IPS DF 6.9 (cell line): ENCODE measurements around the gene EFHD2.
A peak's percentile ranks its signal among the peaks of the same experiment; 100 is the strongest.
"Not testable (repeated sequence)": the region's sequence is repeated elsewhere in the genome, so short reads cannot be mapped to it uniquely, and the experiment has no call there.

ENCODE experiments used
- DNase-seq: peaks from one replicate; pipeline ENCODE4 v3.0.0-alpha.2; 2013; ENCODE audit warnings: low read depth, low spot score
- H3K27ac ChIP-seq: one replicate; pipeline ENCODE4 v1.5.1; 2013; ENCODE audit warnings: low read length, control low read depth
- H3K27me3 ChIP-seq: 2 replicates; pipeline ENCODE4 v1.6.1; 2013; ENCODE audit warnings: mild to moderate bottlenecking, low read length; ENCODE audit not compliant: control insufficient read depth, insufficient read depth
- H3K36me3 ChIP-seq: 2 replicates; pipeline ENCODE4 v1.6.1; 2013; ENCODE audit warnings: low read length; ENCODE audit not compliant: control insufficient read depth, insufficient read depth
- H3K4me1 ChIP-seq: 2 replicates; pipeline ENCODE4 v1.6.1; 2013; ENCODE audit warnings: low read length; ENCODE audit not compliant: control insufficient read depth, insufficient read depth
- H3K4me3 ChIP-seq: 2 replicates; pipeline ENCODE4 v1.5.1; 2013; ENCODE audit warnings: mild to moderate bottlenecking, low read length
- H3K9me3 ChIP-seq: 2 replicates; pipeline ENCODE4 v1.6.1; 2013; ENCODE audit warnings: low read length, inconsistent platforms; ENCODE audit not compliant: control insufficient read depth, insufficient read depth
- WGBS: extraction: QIAGEN DNeasy Blood & Tissue Kit; methylation state at CpG from one replicate; pipeline ENCODE4 v1.1.7; 2013; ENCODE audit warnings: mixed read lengths, missing lambda C conversion rate; ENCODE audit not compliant: insufficient read length, insufficient coverage; 5-methylcytosine and 5-hydroxymethylcytosine counted together

EFHD2 gene

DNA sequence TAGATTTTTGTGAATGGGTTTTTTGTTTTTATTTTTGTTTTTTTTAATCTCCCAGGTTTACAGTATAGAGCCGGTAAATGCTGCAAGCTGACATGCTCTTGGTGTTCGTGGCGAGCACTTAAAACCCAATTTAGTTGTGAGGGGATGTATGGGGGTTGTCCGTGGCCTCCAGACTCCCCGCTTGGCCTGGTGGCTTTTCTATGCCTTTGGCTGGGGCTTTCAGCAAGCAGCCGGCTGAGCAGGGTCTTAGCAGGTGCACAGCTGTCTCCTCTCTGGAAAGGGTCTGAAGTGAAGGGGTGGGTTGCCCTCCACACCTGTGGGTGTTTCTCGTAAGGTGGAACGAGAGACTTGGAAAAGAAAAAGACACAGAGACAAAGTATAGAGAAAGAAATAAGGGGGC is 31.0 kb upstream of the EFHD2 start:
- no peak overlapping the region for H3K27ac ChIP-seq
- H3K36me3 ChIP-seq: no peaks in the 10 kb centered on the region
- H3K4me1 ChIP-seq: peaks cover under 1% of the 10 kb centered on the region
- H3K9me3 ChIP-seq: no peaks in the 10 kb centered on the region
- no CpG with 5 or more reads among the region's 8 CpGs for WGBS
- no peak for DNase-seq
- no peak overlapping the region for H3K4me3 ChIP-seq
- H3K27me3 ChIP-seq: no peaks in the 10 kb centered on the region; the same call in 1 of the 2 replicates

DNA sequence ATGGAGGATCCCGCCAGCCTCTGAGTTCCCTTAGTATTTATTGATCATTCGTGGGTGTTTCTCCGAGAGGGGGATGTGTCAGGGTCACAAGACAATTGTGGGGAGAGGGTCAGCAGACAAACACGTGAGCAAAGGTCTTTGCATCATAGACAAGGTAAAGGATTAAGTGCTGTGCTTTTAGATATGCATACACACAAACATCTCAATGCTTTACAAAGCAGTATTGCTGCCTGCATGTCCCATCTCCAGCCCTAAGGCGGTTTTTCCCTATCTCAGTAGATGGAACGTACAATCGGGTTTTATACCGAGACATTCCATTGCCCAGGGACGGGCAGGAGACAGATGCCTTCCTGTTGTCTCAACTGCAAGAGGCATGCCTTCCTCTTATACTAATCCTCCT is 30.5 kb upstream of the EFHD2 start:
- H3K36me3 ChIP-seq, DNase-seq, H3K9me3 ChIP-seq, H3K27me3 ChIP-seq, H3K4me3 ChIP-seq, H3K4me1 ChIP-seq, H3K27ac ChIP-seq: not testable (repeated sequence)
- WGBS: no CpG with 5 or more reads among the region's 9 CpGs

DNA sequence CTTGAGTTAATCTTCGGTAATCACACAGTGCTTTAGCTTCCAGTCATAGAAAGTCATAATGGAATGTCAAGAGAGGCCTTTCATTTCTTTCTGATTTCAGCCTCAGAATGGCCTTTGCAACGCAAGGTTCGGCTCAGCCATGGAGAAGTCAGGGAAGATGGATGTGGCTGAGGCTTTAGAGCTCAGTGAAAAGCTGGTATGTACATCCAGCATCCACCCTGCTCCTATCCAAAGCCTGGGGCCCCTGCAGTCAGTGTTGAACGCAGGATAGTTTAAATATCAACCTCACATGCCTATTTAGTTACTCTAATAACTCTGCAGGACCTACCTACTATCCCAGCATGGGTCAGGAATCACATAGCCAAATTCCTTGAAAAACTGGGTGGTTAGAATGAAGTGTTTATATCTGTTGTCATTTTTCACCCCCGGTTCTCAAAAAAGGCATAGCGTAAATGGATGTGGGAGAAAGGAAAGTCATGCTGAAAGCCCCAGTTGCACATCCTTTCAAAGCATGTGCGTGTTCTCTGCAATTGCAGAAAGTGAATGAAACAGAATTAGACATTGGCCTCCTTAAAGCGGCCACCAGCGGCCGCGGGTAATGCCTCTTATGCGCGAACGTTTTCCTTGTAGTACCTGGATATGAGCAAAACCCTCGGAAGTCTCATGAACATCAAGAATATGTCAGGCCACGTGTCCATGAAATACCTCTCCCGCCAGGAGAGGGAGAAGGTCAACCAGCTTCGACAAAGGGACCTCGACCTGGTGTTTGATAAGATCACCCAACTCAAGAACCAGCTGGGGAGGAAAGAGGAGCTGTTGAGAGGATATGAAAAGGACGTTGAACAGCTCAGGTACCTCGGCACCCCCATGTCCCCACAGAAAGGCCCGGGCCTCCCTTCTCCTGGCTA is 28.8 kb upstream of the EFHD2 start:
- Histone ChIP-seq H3K4me1 (peaks cover 7% of the 10 kb centered on the region), H3K9me3 (no peaks in the 10 kb centered on the region), H3K27me3 (peaks cover 7% of the 10 kb centered on the region; the same call in 1 of the 2 replicates), H3K4me3 (no peak overlapping the region), H3K27ac (no peak overlapping the region), H3K36me3 (no peaks in the 10 kb centered on the region)
- no CpG with 5 or more reads among the region's 22 CpGs for WGBS
- no peak for DNase-seq

DNA sequence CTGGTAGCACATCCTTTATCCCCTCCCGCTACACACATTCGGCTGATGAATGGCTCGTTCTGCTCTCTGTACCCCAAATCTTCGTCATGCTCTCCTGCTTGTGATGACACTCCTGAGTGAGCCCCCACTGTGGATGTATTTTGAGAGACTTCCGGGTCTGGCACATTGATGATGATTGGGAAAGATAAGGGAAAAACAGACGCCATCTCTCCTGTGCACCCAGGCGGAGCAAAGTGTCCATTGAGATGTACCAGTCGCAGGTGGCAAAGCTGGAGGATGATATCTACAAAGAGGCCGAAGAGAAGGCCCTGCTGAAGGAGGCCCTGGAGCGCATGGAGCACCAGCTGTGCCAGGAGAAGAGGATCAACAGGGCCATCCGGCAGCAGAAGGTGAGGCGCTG is 27.9 kb upstream of the EFHD2 start:
- Histone ChIP-seq H3K27me3 (peaks cover 10% of the 10 kb centered on the region; the same call in 1 of the 2 replicates), H3K4me3 (no peak overlapping the region), H3K36me3 (no peaks in the 10 kb centered on the region), H3K9me3 (no peaks in the 10 kb centered on the region), H3K4me1 (peaks cover 7% of the 10 kb centered on the region), H3K27ac (no peak overlapping the region)
- DNase-seq: no peak
- WGBS: no CpG with 5 or more reads among the region's 12 CpGs

DNA sequence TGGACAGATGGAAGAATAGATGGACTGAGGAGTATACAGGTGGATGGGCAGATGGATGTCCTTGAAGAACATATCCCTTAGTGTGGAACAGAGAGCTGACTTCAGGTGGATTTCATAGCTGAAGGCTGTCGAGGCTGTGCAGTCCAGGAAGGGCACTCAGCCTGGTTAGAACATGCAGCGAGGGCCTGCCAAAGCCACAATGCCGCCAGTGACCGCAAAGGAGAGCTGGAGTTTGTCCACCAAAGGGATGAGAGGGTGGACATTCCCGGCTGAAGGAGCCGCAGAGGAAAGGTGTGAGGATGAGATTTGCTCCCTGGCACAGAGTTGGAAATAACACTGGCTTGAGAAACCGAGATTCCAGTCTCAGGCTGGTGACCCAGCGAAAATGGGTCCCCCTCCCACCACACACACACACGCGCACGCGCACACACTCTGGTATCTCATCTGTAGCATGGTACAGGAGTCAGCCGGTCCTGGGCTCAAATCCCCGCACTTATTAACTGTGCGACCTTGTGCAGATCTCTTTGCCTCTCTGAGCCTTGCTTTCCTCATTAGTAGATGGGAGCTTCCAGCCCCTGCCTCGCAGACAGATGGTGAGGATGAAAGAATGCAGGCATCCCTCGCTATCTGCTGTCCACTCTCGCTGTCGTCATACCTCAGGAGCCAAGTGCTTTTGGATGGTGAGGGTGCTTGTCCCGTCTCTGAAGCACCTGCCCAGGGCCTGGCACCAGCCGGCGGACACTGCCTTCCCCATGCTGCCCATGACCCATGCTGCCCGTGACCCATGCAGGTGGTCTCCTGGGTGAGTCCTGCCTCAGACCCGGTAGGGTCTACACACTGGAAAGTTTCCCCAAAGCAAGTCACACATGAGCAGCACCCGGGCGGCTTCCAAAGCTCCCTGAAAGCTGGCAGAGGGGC is 26.8 kb upstream of the EFHD2 start:
- no peak for DNase-seq
- Histone ChIP-seq H3K36me3 (no peaks in the 10 kb centered on the region), H3K27ac (no peak overlapping the region), H3K4me3 (no peak overlapping the region), H3K27me3 (peaks cover 10% of the 10 kb centered on the region; the same call in 1 of the 2 replicates), H3K4me1 (peaks cover 7% of the 10 kb centered on the region), H3K9me3 (no peaks in the 10 kb centered on the region)
- no CpG with 5 or more reads among the region's 26 CpGs for WGBS

DNA sequence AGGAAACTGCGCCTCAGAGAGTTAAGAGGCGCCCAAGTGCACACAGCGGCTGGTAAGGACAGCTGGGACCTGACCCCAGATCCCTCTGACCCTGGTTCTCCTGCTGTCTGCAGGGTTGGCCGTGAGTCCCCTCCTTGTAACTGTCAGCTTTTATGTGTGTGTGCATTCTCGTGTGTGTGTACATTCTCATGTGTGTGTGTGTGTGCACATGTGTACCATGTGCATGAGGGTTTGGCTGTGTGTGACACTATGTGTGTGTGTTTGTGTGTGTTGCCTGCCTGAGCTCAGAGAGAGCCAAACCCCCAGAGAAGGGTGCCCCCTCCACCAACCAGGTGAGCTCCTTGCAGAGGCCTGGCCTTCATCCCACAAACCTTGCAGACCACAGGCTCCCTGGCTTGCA is 25.9 kb upstream of the EFHD2 start:
- Histone ChIP-seq H3K4me3 (no peak overlapping the region), H3K9me3 (no peaks in the 10 kb centered on the region), H3K36me3 (no peaks in the 10 kb centered on the region), H3K27ac (no peak overlapping the region), H3K4me1 (peaks cover 10% of the 10 kb centered on the region), H3K27me3 (peaks cover 11% of the 10 kb centered on the region; the same call in 1 of the 2 replicates)
- DNase-seq: no peak
- no CpG with 5 or more reads among the region's 5 CpGs for WGBS

DNA sequence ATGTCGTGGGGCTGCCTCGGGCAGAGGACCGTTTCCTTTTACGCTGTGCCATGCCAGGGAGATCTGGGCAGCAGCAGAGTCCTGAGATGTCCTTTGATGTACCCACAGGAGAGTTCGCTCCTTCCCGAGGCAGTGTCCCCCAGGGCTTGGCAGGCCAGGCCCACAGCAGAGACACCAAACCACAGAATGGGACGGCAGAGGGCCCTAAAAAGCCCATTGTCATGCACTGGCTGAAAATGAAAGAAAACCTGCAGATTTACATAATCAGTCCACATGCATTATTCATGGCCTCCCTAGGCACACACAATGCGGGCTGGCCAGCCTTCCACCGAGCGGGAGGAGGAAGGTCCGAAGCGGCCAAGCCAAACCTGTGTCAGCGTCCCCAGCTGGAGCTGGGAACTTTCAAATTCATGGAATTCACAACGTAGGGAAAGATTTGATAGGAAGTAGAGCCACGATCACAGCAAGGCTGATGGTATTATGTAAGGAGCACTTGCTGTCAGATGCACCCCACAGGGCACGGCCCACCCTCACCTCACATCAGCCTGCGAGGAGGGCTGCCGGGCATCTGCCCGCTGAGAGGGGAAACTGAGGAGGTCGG is 25.3 kb upstream of the EFHD2 start:
- no peaks in the 10 kb centered on the region for H3K36me3 ChIP-seq
- no CpG with 5 or more reads among the region's 20 CpGs for WGBS
- peaks cover 11% of the 10 kb centered on the region; the same call in 1 of the 2 replicates for H3K27me3 ChIP-seq
- no peak overlapping the region for H3K27ac ChIP-seq
- DNase-seq: peak; percentile 48
- peaks cover 10% of the 10 kb centered on the region for H3K4me1 ChIP-seq
- H3K4me3 ChIP-seq: no peak overlapping the region
- H3K9me3 ChIP-seq: no peaks in the 10 kb centered on the region

DNA sequence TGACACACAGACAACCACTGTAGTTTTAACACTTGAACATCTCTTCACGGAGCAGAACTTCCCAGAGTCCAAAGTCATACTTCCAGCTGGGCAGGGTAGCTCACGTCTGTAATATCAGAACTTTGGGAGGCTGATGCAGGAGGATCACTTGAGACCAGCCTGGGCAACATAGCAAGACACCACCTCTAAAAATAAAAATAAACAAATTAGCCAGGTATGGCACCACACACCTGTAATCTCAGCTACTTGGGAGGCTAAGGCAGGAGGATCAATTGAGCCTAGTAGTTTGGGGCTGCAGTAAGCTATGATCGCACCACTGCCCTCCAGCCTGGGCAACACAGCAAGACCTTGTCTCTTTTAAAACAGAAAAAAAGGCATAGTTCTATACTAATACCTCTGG is 24.3 kb upstream of the EFHD2 start:
- Histone ChIP-seq H3K27me3 (peaks cover 11% of the 10 kb centered on the region; the same call in 1 of the 2 replicates), H3K4me3 (no peak overlapping the region), H3K9me3 (no peaks in the 10 kb centered on the region), H3K36me3 (no peaks in the 10 kb centered on the region), H3K4me1 (peaks cover 10% of the 10 kb centered on the region), H3K27ac (no peak overlapping the region)
- no peak for DNase-seq
- no CpG with 5 or more reads among the region's 3 CpGs for WGBS

DNA sequence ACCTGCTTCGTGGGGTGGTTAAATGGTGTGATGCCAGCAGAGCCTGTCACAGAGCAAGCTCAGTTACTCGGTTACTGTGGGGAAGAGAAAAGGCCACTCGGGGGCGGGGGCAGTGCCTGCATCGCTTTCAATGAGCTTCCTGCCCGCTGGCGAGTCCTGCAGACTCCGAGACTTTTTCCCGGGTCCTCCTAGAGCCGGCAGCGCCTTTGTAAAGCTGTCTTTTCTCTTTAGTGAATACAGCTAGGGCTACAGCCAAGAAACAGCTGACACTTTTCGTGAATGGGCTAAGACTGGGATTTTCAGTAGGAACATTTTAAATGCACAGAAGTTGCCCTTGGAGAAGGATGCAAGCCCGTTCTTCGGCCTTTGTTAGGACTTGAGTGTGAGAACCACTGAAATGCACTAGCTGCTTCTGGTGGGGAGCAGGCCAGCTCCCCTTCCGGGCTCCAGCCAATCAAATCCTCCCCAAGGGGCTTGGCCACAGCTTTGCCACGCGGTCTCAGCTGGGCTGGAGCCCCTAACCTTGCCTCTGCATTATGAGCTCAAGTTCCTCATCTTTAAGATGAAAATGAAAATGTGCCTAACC is 23.4 kb upstream of the EFHD2 start:
- WGBS: no CpG with 5 or more reads among the region's 17 CpGs
- H3K4me3 ChIP-seq: no peak overlapping the region
- H3K27me3 ChIP-seq: peaks cover 11% of the 10 kb centered on the region; the same call in 1 of the 2 replicates
- no peak for DNase-seq
- H3K36me3 ChIP-seq: no peaks in the 10 kb centered on the region
- peaks cover 10% of the 10 kb centered on the region for H3K4me1 ChIP-seq
- H3K9me3 ChIP-seq: no peaks in the 10 kb centered on the region
- H3K27ac ChIP-seq: no peak overlapping the region
